GM06990 (cell line): ENCODE data around the gene ZCCHC4.

Experiments used
- DNase-seq: peaks from one replicate; pipeline ENCODE4 v3.0.0-alpha.2; 2011; ENCODE audit not compliant: insufficient read length; ENCODE audit errors: extremely low read depth
- H3K27me3 ChIP-seq: replicated peaks from 2 replicates; pipeline ENCODE4 v1.6.0; 2011; ENCODE audit warnings: low read length; ENCODE audit not compliant: control insufficient read depth, insufficient read depth
- H3K36me3 ChIP-seq: 2 replicates; pipeline ENCODE4 v1.5.1; 2011; ENCODE audit warnings: low read length; ENCODE audit not compliant: control insufficient read depth, insufficient read depth
- H3K4me3 ChIP-seq: replicated peaks from 2 replicates; pipeline ENCODE4 v1.5.1; 2011; ENCODE audit warnings: low read depth, mild to moderate bottlenecking, control low read depth, low read length
- TF ChIP-seq, protein P1 (sequence below): IDR thresholded peaks from 2 replicates; pipeline ENCODE4 v1.5.1; 2011; ENCODE audit warnings: low read length, control low read depth, mild to moderate bottlenecking, inconsistent platforms; ENCODE audit not compliant: insufficient read depth, poor library complexity, severe bottlenecking

ZCCHC4 gene

GRCh38 chr4:25402521-25402920, 89.9 kb downstream of the ZCCHC4 start:
- Histone ChIP-seq H3K4me3 (no peak overlapping the region), H3K27me3 (no peaks in the 10 kb centered on the region), H3K36me3 (peaks cover 8% of the 10 kb centered on the region)
- DNase-seq, result no peak
- TF ChIP-seq, protein P1, sequence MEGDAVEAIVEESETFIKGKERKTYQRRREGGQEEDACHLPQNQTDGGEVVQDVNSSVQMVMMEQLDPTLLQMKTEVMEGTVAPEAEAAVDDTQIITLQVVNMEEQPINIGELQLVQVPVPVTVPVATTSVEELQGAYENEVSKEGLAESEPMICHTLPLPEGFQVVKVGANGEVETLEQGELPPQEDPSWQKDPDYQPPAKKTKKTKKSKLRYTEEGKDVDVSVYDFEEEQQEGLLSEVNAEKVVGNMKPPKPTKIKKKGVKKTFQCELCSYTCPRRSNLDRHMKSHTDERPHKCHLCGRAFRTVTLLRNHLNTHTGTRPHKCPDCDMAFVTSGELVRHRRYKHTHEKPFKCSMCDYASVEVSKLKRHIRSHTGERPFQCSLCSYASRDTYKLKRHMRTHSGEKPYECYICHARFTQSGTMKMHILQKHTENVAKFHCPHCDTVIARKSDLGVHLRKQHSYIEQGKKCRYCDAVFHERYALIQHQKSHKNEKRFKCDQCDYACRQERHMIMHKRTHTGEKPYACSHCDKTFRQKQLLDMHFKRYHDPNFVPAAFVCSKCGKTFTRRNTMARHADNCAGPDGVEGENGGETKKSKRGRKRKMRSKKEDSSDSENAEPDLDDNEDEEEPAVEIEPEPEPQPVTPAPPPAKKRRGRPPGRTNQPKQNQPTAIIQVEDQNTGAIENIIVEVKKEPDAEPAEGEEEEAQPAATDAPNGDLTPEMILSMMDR, result no peak

DNA sequence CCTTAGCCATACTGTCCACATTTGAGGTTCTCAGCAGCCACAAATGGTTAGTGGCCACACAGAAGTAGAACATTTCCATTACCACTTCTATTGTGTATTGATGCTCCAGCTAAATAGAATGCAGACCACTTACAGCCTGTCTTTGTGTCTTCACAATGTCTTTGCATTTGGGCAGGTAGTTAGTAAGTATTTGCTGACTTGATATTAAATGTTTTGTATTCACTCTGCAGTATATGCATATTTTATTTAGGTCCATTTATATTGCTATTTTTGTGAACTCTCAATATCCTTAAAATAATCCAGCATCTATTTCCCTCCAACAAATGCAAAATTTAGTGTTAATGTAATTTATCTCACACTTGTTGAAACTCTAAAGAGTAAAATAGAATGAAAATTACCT, 91.1 kb downstream of the ZCCHC4 start:
- H3K36me3 ChIP-seq, result peaks cover 4% of the 10 kb centered on the region
- DNase-seq, result no peak
- H3K27me3 ChIP-seq, result no peaks in the 10 kb centered on the region
- TF ChIP-seq, protein P1, result no peak
- H3K4me3 ChIP-seq, result no peak overlapping the region

GRCh38 chr4:25405453-25405852, 92.9 kb downstream of the ZCCHC4 start:
- TF ChIP-seq, protein P1, result no peak
- no peak for DNase-seq

GRCh38 chr4:25406081-25406692, 93.6 kb downstream of the ZCCHC4 start:
- Histone ChIP-seq H3K36me3 (peaks cover 4% of the 10 kb centered on the region), H3K27me3 (no peaks in the 10 kb centered on the region), H3K4me3 (no peak overlapping the region)
- DNase-seq, result no peak
- TF ChIP-seq, protein P1, result no peak

More at GRCh38 chr4:25405453-25405852, 92.9 kb downstream of the ZCCHC4 start:
- no peaks in the 10 kb centered on the region for H3K27me3 ChIP-seq
- H3K4me3 ChIP-seq, result no peak overlapping the region
- H3K36me3 ChIP-seq, result peaks cover 4% of the 10 kb centered on the region

DNA sequence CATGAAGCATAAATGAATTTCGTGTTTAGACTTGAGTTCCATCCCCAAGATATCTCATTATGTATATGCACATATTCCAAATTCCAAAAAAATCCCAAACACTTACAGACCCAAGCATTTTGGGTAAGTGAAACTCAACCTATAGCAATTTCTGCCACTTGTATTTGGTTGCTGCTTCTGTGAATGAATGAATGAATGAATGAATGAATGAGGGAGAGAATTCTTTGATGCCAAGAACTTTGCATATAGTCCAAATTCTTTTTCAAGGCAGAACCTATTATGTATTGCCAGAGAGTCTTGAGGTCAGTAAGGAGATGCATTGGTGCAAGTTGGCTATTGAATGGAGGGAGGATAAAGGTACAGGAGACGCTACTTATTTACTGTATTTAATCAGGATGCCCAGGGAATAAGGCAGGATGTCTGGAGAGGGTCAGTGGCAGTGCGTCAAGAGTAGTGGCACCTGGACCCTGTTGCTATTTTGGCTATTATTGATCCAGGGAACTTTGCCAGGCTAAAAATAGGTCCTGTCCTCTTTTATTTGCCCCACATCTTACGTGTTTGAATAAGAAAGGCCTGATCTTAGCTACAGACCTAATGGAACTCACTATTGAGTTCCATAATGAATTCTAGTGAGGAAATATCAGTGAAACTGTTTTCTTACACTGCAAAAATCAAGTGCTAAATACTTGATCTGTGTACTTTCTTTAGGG, 98.4 kb downstream of the ZCCHC4 start:
- H3K4me3 ChIP-seq, result no peak overlapping the region
- TF ChIP-seq, protein P1, result no peak
- no peak for DNase-seq
- H3K27me3 ChIP-seq, result no peaks in the 10 kb centered on the region
- peaks cover 7% of the 10 kb centered on the region for H3K36me3 ChIP-seq
